Measurements from ENCODE around the gene OR52K1.
A peak's percentile ranks its signal among the peaks of the same experiment; 100 is the strongest.
"Not testable (repeated sequence)": the region's sequence is repeated elsewhere in the genome, so short reads cannot be mapped to it uniquely, and the experiment has no call there.

The OR52K1 gene

GRCh38 chr11:4491878-4492606 lies 9.6 kb downstream of the OR52K1 start:
- DNase-seq (ENCODE audit: low spot score): no peak

GRCh38 chr11:4493480-4493818 lies 11.0 kb downstream of the OR52K1 start:
- DNase-seq (ENCODE audit: low spot score): no peak

GRCh38 chr11:4495487-4495886 lies 13.0 kb downstream of the OR52K1 start:
- no peak for DNase-seq (ENCODE audit: low spot score)

- DNase-seq (ENCODE audit: low spot score): no peak
Measured at GRCh38 chr11:4495986-4496385, 13.5 kb downstream of the OR52K1 start.

- no peak for DNase-seq (ENCODE audit: low spot score)
Measured at GRCh38 chr11:4496557-4497248, 14.3 kb downstream of the OR52K1 start.

GRCh38 chr11:4508886-4509285 lies 26.4 kb downstream of the OR52K1 start:
- DNase-seq (ENCODE audit: low spot score): no peak

GRCh38 chr11:4511282-4512245 lies 29.1 kb downstream of the OR52K1 start:
- DNase-seq (ENCODE audit: low spot score): peak; percentile 15

GRCh38 chr11:4514196-4514595 lies 31.8 kb downstream of the OR52K1 start:
- DNase-seq (ENCODE audit: low spot score): no peak

- DNase-seq (ENCODE audit: low spot score): no peak
Measured at GRCh38 chr11:4522339-4522738, 39.9 kb downstream of the OR52K1 start.

GRCh38 chr11:4522752-4523151 lies 40.3 kb downstream of the OR52K1 start:
- DNase-seq (ENCODE audit: low spot score): no peak

- DNase-seq (ENCODE audit: low spot score): no peak
Measured at GRCh38 chr11:4523666-4524065, 41.2 kb downstream of the OR52K1 start.

- no peak for DNase-seq (ENCODE audit: low spot score)
Measured at GRCh38 chr11:4527926-4528325, 45.5 kb downstream of the OR52K1 start.

GRCh38 chr11:4531686-4532085 lies 49.2 kb downstream of the OR52K1 start:
- not testable (repeated sequence) for DNase-seq (ENCODE audit: low spot score)

GRCh38 chr11:4539603-4540219 lies 57.3 kb downstream of the OR52K1 start:
- DNase-seq (ENCODE audit: low spot score): peak; percentile 77

GRCh38 chr11:4541071-4541470 lies 58.6 kb downstream of the OR52K1 start:
- DNase-seq (ENCODE audit: low spot score): no peak

Measured in AG20443 (cell line).